ENCODE results near the gene TSC2. TPM values are rescaled to one million over a fixed set of nuclear protein-coding genes. Genes with fewer than 3 reads are reported as not detected.
A peak's percentile ranks its signal among the peaks of the same experiment; 100 is the strongest.
"Not testable (repeated sequence)": the region's sequence is repeated elsewhere in the genome, so short reads cannot be mapped to it uniquely, and the experiment has no call there.

The TSC2 gene
- total RNA-seq, 1 donor from 2014 or later: 215 TPM

- not testable (repeated sequence) for H3K27me3 Mint-ChIP-seq (ENCODE audit: unreplicated experiment); H3K27ac Mint-ChIP-seq (ENCODE audit: unreplicated experiment); H3K36me3 Mint-ChIP-seq (ENCODE audit: unreplicated experiment); DNase-seq; H3K9me3 Mint-ChIP-seq (ENCODE audit: unreplicated experiment); H3K4me3 Mint-ChIP-seq (ENCODE audit: unreplicated experiment); H3K4me1 Mint-ChIP-seq (ENCODE audit: low read depth, unreplicated experiment)
These were observed 63.2 kb downstream of the TSC2 start for GRCh38 chr16:2111009-2111353.

- not testable (repeated sequence) for H3K27me3 Mint-ChIP-seq (ENCODE audit: unreplicated experiment); H3K9me3 Mint-ChIP-seq (ENCODE audit: unreplicated experiment); DNase-seq; H3K36me3 Mint-ChIP-seq (ENCODE audit: unreplicated experiment); H3K4me3 Mint-ChIP-seq (ENCODE audit: unreplicated experiment); H3K4me1 Mint-ChIP-seq (ENCODE audit: low read depth, unreplicated experiment); H3K27ac Mint-ChIP-seq (ENCODE audit: unreplicated experiment)
These were observed 63.9 kb downstream of the TSC2 start for GRCh38 chr16:2111412-2112335.

- not testable (repeated sequence) for H3K4me1 Mint-ChIP-seq (ENCODE audit: low read depth, unreplicated experiment); H3K9me3 Mint-ChIP-seq (ENCODE audit: unreplicated experiment)
These were observed 64.8 kb downstream of the TSC2 start for GRCh38 chr16:2112539-2113106.

GRCh38 chr16:2114225-2114624 is 66.4 kb downstream of the TSC2 start:
- H3K27ac Mint-ChIP-seq (ENCODE audit: unreplicated experiment); H3K4me3 Mint-ChIP-seq (ENCODE audit: unreplicated experiment); H3K4me1 Mint-ChIP-seq (ENCODE audit: low read depth, unreplicated experiment): not testable (repeated sequence)

More at GRCh38 chr16:2112539-2113106, 64.8 kb downstream of the TSC2 start:
- not testable (repeated sequence) for DNase-seq; H3K4me3 Mint-ChIP-seq (ENCODE audit: unreplicated experiment); H3K36me3 Mint-ChIP-seq (ENCODE audit: unreplicated experiment); H3K27ac Mint-ChIP-seq (ENCODE audit: unreplicated experiment); H3K27me3 Mint-ChIP-seq (ENCODE audit: unreplicated experiment)

GRCh38 chr16:2114885-2115590 is 67.3 kb downstream of the TSC2 start:
- H3K4me3 Mint-ChIP-seq (ENCODE audit: unreplicated experiment); H3K9me3 Mint-ChIP-seq (ENCODE audit: unreplicated experiment): not testable (repeated sequence)
- peak overlapping the region; percentile 38 for H3K27ac Mint-ChIP-seq (ENCODE audit: unreplicated experiment)

More at GRCh38 chr16:2114225-2114624, 66.4 kb downstream of the TSC2 start:
- not testable (repeated sequence) for H3K9me3 Mint-ChIP-seq (ENCODE audit: unreplicated experiment); DNase-seq; H3K27me3 Mint-ChIP-seq (ENCODE audit: unreplicated experiment); H3K36me3 Mint-ChIP-seq (ENCODE audit: unreplicated experiment)

GRCh38 chr16:2115591-2115973 is 67.8 kb downstream of the TSC2 start:
- Mint-ChIP-seq H3K27ac (ENCODE audit: unreplicated experiment) (no peak overlapping the region), H3K4me1 (ENCODE audit: low read depth, unreplicated experiment) (no peaks in the 10 kb centered on the region), H3K36me3 (ENCODE audit: unreplicated experiment) (no peaks in the 10 kb centered on the region), H3K4me3 (ENCODE audit: unreplicated experiment) (no peak overlapping the region), H3K27me3 (ENCODE audit: unreplicated experiment) (peaks cover 6% of the 10 kb centered on the region), H3K9me3 (ENCODE audit: unreplicated experiment) (peaks cover 3% of the 10 kb centered on the region)
- no peak for DNase-seq
- no peak for TF ChIP-seq CTCF (IDR thresholded peaks at IDR 0.05; ENCODE audit: partially characterized antibody, unreplicated experiment)

More at GRCh38 chr16:2114885-2115590, 67.3 kb downstream of the TSC2 start:
- not testable (repeated sequence) for DNase-seq; H3K4me1 Mint-ChIP-seq (ENCODE audit: low read depth, unreplicated experiment); H3K27me3 Mint-ChIP-seq (ENCODE audit: unreplicated experiment); H3K36me3 Mint-ChIP-seq (ENCODE audit: unreplicated experiment)

- not testable (repeated sequence) for H3K36me3 Mint-ChIP-seq (ENCODE audit: unreplicated experiment); DNase-seq; H3K9me3 Mint-ChIP-seq (ENCODE audit: unreplicated experiment); H3K4me1 Mint-ChIP-seq (ENCODE audit: low read depth, unreplicated experiment); H3K4me3 Mint-ChIP-seq (ENCODE audit: unreplicated experiment); H3K27ac Mint-ChIP-seq (ENCODE audit: unreplicated experiment); H3K27me3 Mint-ChIP-seq (ENCODE audit: unreplicated experiment)
These were observed 68.6 kb downstream of the TSC2 start for GRCh38 chr16:2116428-2116827.

- H3K9me3 Mint-ChIP-seq (ENCODE audit: unreplicated experiment); H3K4me3 Mint-ChIP-seq (ENCODE audit: unreplicated experiment); H3K27me3 Mint-ChIP-seq (ENCODE audit: unreplicated experiment); DNase-seq; H3K4me1 Mint-ChIP-seq (ENCODE audit: low read depth, unreplicated experiment); H3K36me3 Mint-ChIP-seq (ENCODE audit: unreplicated experiment); H3K27ac Mint-ChIP-seq (ENCODE audit: unreplicated experiment): not testable (repeated sequence)
These were observed 69.6 kb downstream of the TSC2 start for GRCh38 chr16:2117341-2117740.

GRCh38 chr16:2117960-2118722 is 70.4 kb downstream of the TSC2 start:
- DNase-seq; H3K4me3 Mint-ChIP-seq (ENCODE audit: unreplicated experiment); H3K4me1 Mint-ChIP-seq (ENCODE audit: low read depth, unreplicated experiment); H3K27me3 Mint-ChIP-seq (ENCODE audit: unreplicated experiment); H3K27ac Mint-ChIP-seq (ENCODE audit: unreplicated experiment); H3K9me3 Mint-ChIP-seq (ENCODE audit: unreplicated experiment); H3K36me3 Mint-ChIP-seq (ENCODE audit: unreplicated experiment): not testable (repeated sequence)

GRCh38 chr16:2121325-2121724 is 73.5 kb downstream of the TSC2 start:
- H3K9me3 Mint-ChIP-seq (ENCODE audit: unreplicated experiment); H3K4me1 Mint-ChIP-seq (ENCODE audit: low read depth, unreplicated experiment); DNase-seq; H3K36me3 Mint-ChIP-seq (ENCODE audit: unreplicated experiment); H3K27me3 Mint-ChIP-seq (ENCODE audit: unreplicated experiment): not testable (repeated sequence)
- Mint-ChIP-seq H3K27ac (ENCODE audit: unreplicated experiment) (peak overlapping the region; percentile 36), H3K4me3 (ENCODE audit: unreplicated experiment) (peak overlapping the region; percentile 28)

Data from glutamatergic neuron (in vitro differentiated cells).